HEK293 (cell line): Measurements from ENCODE around the gene DROSHA.

Source experiments
- CTCF ChIA-PET: fragments of 350-600 bp; formaldehyde crosslinking; extraction: SDS; loops from one replicate; lab custom pipeline; 2021; ENCODE audit warnings: antibody characterized with exemption; lab: Yijun Ruan, JAX
- POLR2A ChIA-PET: fragments of 300-600 bp; formaldehyde crosslinking; extraction: SDS; loops from one replicate; lab custom pipeline; 2020; ENCODE audit warnings: antibody characterized with exemption, inconsistent platforms; lab: Yijun Ruan, JAX
- H3K27ac ChIP-seq: fragments of 200-500 bp; sonication (Bioruptor generic); 2 replicates; pipeline ENCODE4 v1.5.1; 2014; ENCODE audit warnings: low read depth, low read length, control low read depth, inconsistent platforms; ENCODE audit errors: extremely low read depth
- H3K36me3 ChIP-seq, 2 experiments: fragments of 200-500 bp in 1 of 2; sonication (Bioruptor generic) in 1 of 2; 1 replicate in 1 of 2; 2 replicates in 1 of 2; pipeline ENCODE4 v1.5.1; 2014 to 2017; ENCODE audit warnings: inconsistent platforms in 2 of 2, low read length in 2 of 2; ENCODE audit not compliant: control insufficient read depth in 2 of 2, insufficient read depth in 1 of 2
- H3K4me1 ChIP-seq: fragments of 200-500 bp; sonication (Bioruptor generic); 2 replicates; pipeline ENCODE4 v1.5.1; 2014; ENCODE audit warnings: mild to moderate bottlenecking, low read length, inconsistent platforms; ENCODE audit not compliant: control insufficient read depth, insufficient read depth
- H3K4me3 ChIP-seq: 2 replicates; pipeline ENCODE4 v1.5.1; 2011; ENCODE audit warnings: low read depth, mild to moderate bottlenecking, control low read depth, low read length, moderate library complexity
- H3K9me3 ChIP-seq: fragments of 200-500 bp; sonication (Bioruptor generic); 2 replicates; pipeline ENCODE4 v1.5.1; 2014; ENCODE audit warnings: low read depth, low read length, inconsistent platforms; ENCODE audit not compliant: control insufficient read depth, insufficient read depth
- CTCF ChIP-seq: fragments of 450-650 bp; formaldehyde crosslinking; IDR thresholded peaks from 2 replicates; pipeline ENCODE4 v1.5.1; 2016; ENCODE audit warnings: missing biosample characterization, missing genetic modification characterization
- HOXC10 ChIP-seq: sonication (generic); formaldehyde crosslinking; IDR thresholded peaks from 2 replicates; pipeline ENCODE4 v1.8.1; 2023; ENCODE audit warnings: mild to moderate bottlenecking, missing genetic modification reagents
- KLF7 ChIP-seq: fragments of 450-650 bp; formaldehyde crosslinking; IDR thresholded peaks from 2 replicates; pipeline ENCODE4 v1.5.1; 2016; ENCODE audit warnings: missing biosample characterization, missing genetic modification characterization, borderline replicate concordance
- PATZ1 ChIP-seq: fragments of 450-650 bp; formaldehyde crosslinking; IDR thresholded peaks from 2 replicates; pipeline ENCODE4 v1.5.1; 2016; ENCODE audit warnings: missing biosample characterization, missing genetic modification characterization
- PRDM10 ChIP-seq: fragments of 450-650 bp; formaldehyde crosslinking; IDR thresholded peaks from 2 replicates; pipeline ENCODE4 v1.5.1; 2016; ENCODE audit warnings: missing biosample characterization, missing genetic modification characterization
- PRDM2 ChIP-seq: fragments of 450-650 bp; formaldehyde crosslinking; IDR thresholded peaks from 2 replicates; pipeline ENCODE4 v1.5.1; 2016; ENCODE audit warnings: missing biosample characterization, missing genetic modification characterization, borderline replicate concordance
- ZBTB20 ChIP-seq: fragments of 450-650 bp; formaldehyde crosslinking; IDR thresholded peaks from 2 replicates; pipeline ENCODE4 v1.5.1; 2016; ENCODE audit warnings: missing biosample characterization, missing genetic modification characterization
- ZBTB48 ChIP-seq: fragments of 450-650 bp; formaldehyde crosslinking; IDR thresholded peaks from 2 replicates; pipeline ENCODE4 v1.5.1; 2016; ENCODE audit warnings: missing biosample characterization, missing genetic modification characterization
- ZBTB7A ChIP-seq: fragments of 450-650 bp; formaldehyde crosslinking; IDR thresholded peaks from 2 replicates; pipeline ENCODE4 v1.5.1; 2016; ENCODE audit warnings: low read depth, missing biosample characterization, missing genetic modification characterization
- ZFP41 ChIP-seq: fragments of 450-650 bp; formaldehyde crosslinking; IDR thresholded peaks from 2 replicates; pipeline ENCODE4 v1.5.1; 2016; ENCODE audit warnings: missing biosample characterization, missing genetic modification characterization, borderline replicate concordance
- ZNF121 ChIP-seq: fragments of 450-650 bp; formaldehyde crosslinking; IDR thresholded peaks from 2 replicates; pipeline ENCODE4 v1.5.1; 2016; ENCODE audit warnings: missing biosample characterization, missing genetic modification characterization
- ZNF311 ChIP-seq: fragments of 450-650 bp; formaldehyde crosslinking; IDR thresholded peaks from 2 replicates; pipeline ENCODE4 v1.5.1; 2017; ENCODE audit warnings: missing biosample characterization, missing genetic modification characterization, borderline replicate concordance
- ZNF426 ChIP-seq: fragments of 450-650 bp; formaldehyde crosslinking; IDR thresholded peaks from 2 replicates; pipeline ENCODE4 v1.5.1; 2017; ENCODE audit warnings: missing biosample characterization, missing genetic modification characterization, mild to moderate bottlenecking, inconsistent platforms, moderate library complexity
- ZNF433 ChIP-seq: fragments of 450-650 bp; formaldehyde crosslinking; IDR thresholded peaks from 2 replicates; pipeline ENCODE4 v1.5.1; 2016; ENCODE audit warnings: missing biosample characterization, missing genetic modification characterization, low read depth
- ZNF449 ChIP-seq: fragments of 450-650 bp; formaldehyde crosslinking; IDR thresholded peaks from 2 replicates; pipeline ENCODE4 v1.5.1; 2017; ENCODE audit warnings: missing biosample characterization, mild to moderate bottlenecking, missing genetic modification characterization, moderate library complexity
- ZNF585B ChIP-seq: fragments of 450-650 bp; formaldehyde crosslinking; IDR thresholded peaks from 2 replicates; pipeline ENCODE4 v1.5.1; 2016; ENCODE audit warnings: missing biosample characterization, missing genetic modification characterization
- ZNF776 ChIP-seq: fragments of 450-650 bp; formaldehyde crosslinking; IDR thresholded peaks from 2 replicates; pipeline ENCODE4 v1.5.0; 2017; ENCODE audit warnings: missing biosample characterization, missing genetic modification characterization, borderline replicate concordance
- ZSCAN18 ChIP-seq: fragments of 450-650 bp; formaldehyde crosslinking; IDR thresholded peaks from 2 replicates; pipeline ENCODE4 v1.5.1; 2016; ENCODE audit warnings: missing biosample characterization, missing genetic modification characterization

The DROSHA gene

GRCh38 chr5:31531888-31532547 lies at the start of gene DROSHA, which contains the start of gene C5orf22:
DROSHA (minus strand) TSS chr5:31532093; CDS start chr5:31529059, 3,034 bp downstream.
C5orf22 (plus strand) TSS chr5:31532301; CDS start chr5:31532393, 92 bp downstream.
- Histone ChIP-seq H3K4me3 (peak within 1 kb of the TSS; percentile 63), H3K4me1 (peaks cover 13% of the 10 kb centered on the region), H3K9me3 (no peaks in the 10 kb centered on the region), H3K36me3 (peaks cover 62 to 67% of the 10 kb centered on the region in 2 experiments), H3K27ac (peak within 1 kb of the TSS; percentile 88)
- ChIA-PET CTCF (interaction anchor here (0.5 to 1.9 kb wide), 5 partner anchors 18 to 449 kb away, joined by 4 to 7 read pairs (median 4); partner anchors contain the start of gene PDZD2), POLR2A (interaction anchor here (0.6 to 2.9 kb wide), 9 partner anchors 10 to 299 kb away, joined by 3 to 16 read pairs (median 6); no protein-coding TSS in a partner anchor)
- TF ChIP-seq ZBTB7A (no peak), ZNF121 (tag by site-specific recombination) (no peak), ZBTB48 (tag by site-specific recombination) (peak; percentile 10; the same call in 1 of the 2 replicates), ZNF449 (tag by site-specific recombination) (no peak), KLF7 (tag by site-specific recombination) (no peak), PRDM10 (tag by site-specific recombination) (peak; percentile 86), ZNF585B (tag by site-specific recombination) (no peak), PATZ1 (tag by site-specific recombination) (peak; percentile 36; the same call in 1 of the 2 replicates), ZNF433 (tag by site-specific recombination) (no peak), ZNF426 (tag by site-specific recombination) (no peak), ZFP41 (no peak), CTCF (tag by site-specific recombination) (peak; percentile 93), ZBTB20 (tag by site-specific recombination) (peak; percentile 78; the same call in 1 of the 2 replicates), PRDM2 (tag by site-specific recombination) (no peak), HOXC10 (CRISPR knock-in tag) (no peak), ZNF311 (tag by site-specific recombination) (no peak), ZNF776 (tag by site-specific recombination) (no peak), ZSCAN18 (tag by site-specific recombination) (no peak)
